Stimulated activated CD8-positive, alpha-beta memory T cell treated with anti-CD3 and anti-CD28 coated beads, Interleukin-12 subunit alpha, Interleukin-12 subunit beta, amount 100 ng/mL, for 1 hour (primary cell): ENCODE measurements around the gene PTCHD1.

ENCODE experiments used
- DNase-seq: peaks from one replicate; pipeline ENCODE4 v3.0.0-alpha.2; 2020; ENCODE audit warnings: low read depth

PTCHD1 gene

GRCh38 chrX:23356189-23356588, 21.5 kb downstream of the PTCHD1 start:
- DNase-seq: no peak

- DNase-seq: no peak
Measured at GRCh38 chrX:23364416-23364815, 29.8 kb downstream of the PTCHD1 start.

- no peak for DNase-seq
Measured at GRCh38 chrX:23365541-23365940, 30.9 kb downstream of the PTCHD1 start.

GRCh38 chrX:23366914-23367313, 32.3 kb downstream of the PTCHD1 start:
- no peak for DNase-seq

- no peak for DNase-seq
Measured at GRCh38 chrX:23369027-23369426, 34.4 kb downstream of the PTCHD1 start.

- no peak for DNase-seq
Measured at GRCh38 chrX:23372220-23372902, 37.7 kb downstream of the PTCHD1 start.

- DNase-seq: no peak
Measured at GRCh38 chrX:23373129-23373804, 38.6 kb downstream of the PTCHD1 start.

- no peak for DNase-seq
Measured at GRCh38 chrX:23374291-23374690, 39.6 kb downstream of the PTCHD1 start.

GRCh38 chrX:23376581-23376980, 41.9 kb downstream of the PTCHD1 start:
- no peak for DNase-seq

- DNase-seq: no peak
Measured at GRCh38 chrX:23380581-23380980, 45.9 kb downstream of the PTCHD1 start.

GRCh38 chrX:23381099-23382087, 46.7 kb downstream of the PTCHD1 start:
- no peak for DNase-seq

- DNase-seq: no peak
Measured at GRCh38 chrX:23382572-23382971, 47.9 kb downstream of the PTCHD1 start.

GRCh38 chrX:23383411-23383810, 48.8 kb downstream of the PTCHD1 start:
- DNase-seq: no peak

GRCh38 chrX:23385242-23385641, 50.6 kb downstream of the PTCHD1 start:
- no peak for DNase-seq

GRCh38 chrX:23386260-23386659, 51.6 kb downstream of the PTCHD1 start:
- no peak for DNase-seq

GRCh38 chrX:23386726-23387125, 52.1 kb downstream of the PTCHD1 start:
- no peak for DNase-seq

- DNase-seq: no peak
Measured at GRCh38 chrX:23387550-23388184, 53.0 kb downstream of the PTCHD1 start.

- no peak for DNase-seq
Measured at GRCh38 chrX:23389196-23389792, 54.6 kb downstream of the PTCHD1 start.

- no peak for DNase-seq
Measured at GRCh38 chrX:23390979-23391378, 56.3 kb downstream of the PTCHD1 start.

GRCh38 chrX:23392195-23392594, 57.5 kb downstream of the PTCHD1 start:
- DNase-seq: no peak

GRCh38 chrX:23394421-23394820, 59.8 kb downstream of the PTCHD1 start:
- DNase-seq: no peak

GRCh38 chrX:23396263-23396662, 61.6 kb downstream of the PTCHD1 start:
- DNase-seq: no peak
